Kidney (tissue), 14 donors: ENCODE results near the gene PLAAT1. TPM values are rescaled to one million over a fixed set of nuclear protein-coding genes. Genes with fewer than 3 reads are reported as not detected.

Source experiments
- DNase-seq, 5 donors: peaks; one replicate each; pipeline ENCODE4 v3.0.0-alpha.2; 2013 to 2020
- FAIRE-seq: peaks from 2 replicates; lab custom pipeline; 2012; peaks lifted over from hg19 to GRCh38; lab: Jason Lieb, UNC
- H3K27ac ChIP-seq, 2 donors: one replicate each; pipeline ENCODE4 v1.7.0; 2013; ENCODE audit warnings: low read depth in 2 of 2, low read length in 2 of 2, inconsistent platforms in 1 of 2
- H3K27me3 ChIP-seq: one replicate; pipeline ENCODE4 v1.7.1; 2013; ENCODE audit warnings: low read length, inconsistent platforms; ENCODE audit not compliant: control insufficient read depth, insufficient read depth
- H3K36me3 ChIP-seq, 3 donors: one replicate each; pipeline versions ENCODE4 v1.7.0 to v1.7.1; 2013; ENCODE audit warnings: low read length in 3 of 3, control low read depth in 1 of 3, inconsistent platforms in 1 of 3; ENCODE audit not compliant: insufficient read depth in 3 of 3, control insufficient read depth in 2 of 3
- H3K4me1 ChIP-seq, 3 donors: one replicate each; pipeline versions ENCODE4 v1.7.0 to v1.7.1; 2013; ENCODE audit warnings: low read length in 3 of 3, inconsistent platforms in 1 of 3, low read depth in 1 of 3; ENCODE audit not compliant: control insufficient read depth in 2 of 3, insufficient read depth in 2 of 3
- H3K4me3 ChIP-seq, 3 donors: one replicate each; pipeline versions ENCODE4 v1.7.0 to v1.8.1; 2013; ENCODE audit warnings: low read length in 3 of 3, control low read depth in 1 of 3, inconsistent platforms in 1 of 3
- H3K9ac ChIP-seq, 3 donors: one replicate each; pipeline versions ENCODE4 v1.7.0 to v1.7.1; 2013; ENCODE audit warnings: low read length in 3 of 3, control low read depth in 1 of 3, inconsistent platforms in 1 of 3
- H3K9me3 ChIP-seq, 3 donors: one replicate each; pipeline versions ENCODE4 v1.7.0 to v1.7.1; 2013; ENCODE audit warnings: low read length in 3 of 3, control low read depth in 1 of 3, inconsistent platforms in 1 of 3; ENCODE audit not compliant: control insufficient read depth in 2 of 3, insufficient read depth in 1 of 3
- CTCF ChIP-seq: IDR thresholded peaks from 3 replicates; pipeline ENCODE4 v1.5.1; 2012; ENCODE audit warnings: mild to moderate bottlenecking, moderate library complexity, borderline replicate concordance; ENCODE audit not compliant: insufficient read depth; ENCODE audit errors: extremely low read depth
- intact Hi-C: fragments of 100-400 bp; cut with DNase I; formaldehyde crosslinking; loops from one replicate; pipeline ENCODE4 v1.11.1; 2022
- polyA plus RNA-seq: library from polyadenylated mRNA; stranded (reverse); fragments of 350-450 nt; fragmentation: Illumina TruSeq; extraction: RNeasy Lipid Tissue Mini Kit (QIAGEN cat#74804); gene quantifications from one replicate; pipeline ENCODE4 v1.2.3, GENCODE V29; 2014; ENCODE audit warnings: low read depth, low replicate concordance; ENCODE audit not compliant: insufficient read depth
- total RNA-seq: library from RNA; stranded (reverse); fragmentation: NEBNext Ultra II Directional; extraction: Animal tissue kit (Norgen Biotek cat#: 25700); gene quantifications from one replicate; pipeline ENCODE4 v1.2.1, GENCODE V29; 2021
- donor health status: control.
- donor health status: control.
- donor health status: control.
- donor health status: control.
- donor health status: control.
- donor health status: DM: yes; HTN: yes; CAD: no.
- donor health status: Normal renal cell carcinoma (clear cell type).

PLAAT1 gene
- total and polyA plus RNA-seq, 2 donors from 2014 or later: 0.39 to 0.72 TPM

- H3K9ac ChIP-seq: no peak overlapping the region
- no peak for DNase-seq
- peaks cover 0 to 4% (median 0%) of the 10 kb centered on the region in 3 donors for H3K9me3 ChIP-seq
- H3K36me3 ChIP-seq: no peaks in the 10 kb centered on the region
- TF ChIP-seq CTCF: no peak
- intact Hi-C loops: no loop called here
- H3K27ac ChIP-seq: no peak overlapping the region
- no peak overlapping the region for H3K4me3 ChIP-seq
- H3K4me1 ChIP-seq: no peaks in the 10 kb centered on the region
- FAIRE-seq: no peak
- no peaks in the 10 kb centered on the region for H3K27me3 ChIP-seq
Measured at GRCh38 chr3:193297421-193297820, 56.4 kb downstream of the PLAAT1 start.

- no peaks in the 10 kb centered on the region for H3K9me3 ChIP-seq
- no peak for TF ChIP-seq CTCF
- DNase-seq: no peak
- no peak for FAIRE-seq
- H3K27me3 ChIP-seq: no peaks in the 10 kb centered on the region
- no peaks in the 10 kb centered on the region for H3K36me3 ChIP-seq
- intact Hi-C loops: no loop called here
- H3K27ac ChIP-seq: no peak overlapping the region
- H3K4me1 ChIP-seq: no peaks in the 10 kb centered on the region
- H3K9ac ChIP-seq: no peak overlapping the region
- no peak overlapping the region for H3K4me3 ChIP-seq
Measured at GRCh38 chr3:193301433-193301832, 60.4 kb downstream of the PLAAT1 start.

- TF ChIP-seq CTCF: no peak
- no peak overlapping the region for H3K9ac ChIP-seq
- H3K9me3 ChIP-seq: no peaks in the 10 kb centered on the region
- no peaks in the 10 kb centered on the region for H3K36me3 ChIP-seq
- intact Hi-C loops: no loop called here
- no peak overlapping the region for H3K4me3 ChIP-seq
- no peaks in the 10 kb centered on the region for H3K27me3 ChIP-seq
- DNase-seq: no peak
- H3K27ac ChIP-seq: no peak overlapping the region
- H3K4me1 ChIP-seq: no peaks in the 10 kb centered on the region
- no peak for FAIRE-seq
Measured at GRCh38 chr3:193305356-193305755, 64.3 kb downstream of the PLAAT1 start.
